ENCODE results near the gene MTHFD2L.

The MTHFD2L gene

GRCh38 chr4:74133786-74134499, 24.0 kb upstream of the MTHFD2L start:
- DNase-seq: peak; percentile 51

DNA sequence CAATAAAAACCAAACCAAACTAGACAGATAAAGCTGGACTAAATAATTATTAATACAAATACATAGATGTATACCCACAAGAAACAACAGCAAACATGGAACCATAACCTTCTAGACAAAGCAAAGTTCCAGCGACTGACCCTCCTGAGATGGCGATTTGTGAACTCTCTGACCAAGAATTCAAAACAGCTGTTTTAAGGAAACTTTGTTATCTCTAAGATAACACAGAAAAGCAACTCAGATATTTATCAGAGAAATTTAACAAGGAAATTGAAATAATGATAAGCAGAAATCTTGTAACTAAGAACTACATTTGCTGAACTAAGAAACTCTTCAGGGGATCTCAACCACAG, 23.4 kb upstream of the MTHFD2L start:
- no peak for DNase-seq

DNA sequence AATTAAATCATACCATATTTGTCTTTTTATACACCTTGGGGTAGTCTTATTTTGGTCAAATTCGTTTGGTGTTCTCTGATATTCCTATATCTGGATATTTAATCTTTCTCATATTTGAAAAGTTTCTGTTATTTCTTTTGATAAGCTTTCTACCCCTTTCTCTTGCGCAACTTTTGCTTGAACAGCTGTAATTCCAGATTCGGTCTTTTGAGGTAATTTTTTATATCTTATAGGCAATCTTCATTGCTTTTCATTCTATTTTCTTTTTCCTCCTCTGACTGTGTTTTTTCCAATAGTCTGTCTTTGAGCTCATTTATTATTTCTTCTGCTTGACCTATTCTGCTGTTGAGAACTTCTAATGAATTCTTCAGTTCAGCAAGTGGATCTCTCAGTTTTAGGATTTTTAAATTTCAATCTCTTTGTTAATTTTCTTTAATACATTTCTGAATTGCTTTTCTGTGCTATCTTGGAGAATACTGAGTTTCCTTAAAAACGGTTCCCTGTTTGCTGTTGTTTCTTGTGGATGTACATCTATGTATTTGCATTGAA, 11.3 kb upstream of the MTHFD2L start:
- DNase-seq: no peak

GRCh38 chr4:74148205-74148604, 9.7 kb upstream of the MTHFD2L start:
- DNase-seq: no peak

DNA sequence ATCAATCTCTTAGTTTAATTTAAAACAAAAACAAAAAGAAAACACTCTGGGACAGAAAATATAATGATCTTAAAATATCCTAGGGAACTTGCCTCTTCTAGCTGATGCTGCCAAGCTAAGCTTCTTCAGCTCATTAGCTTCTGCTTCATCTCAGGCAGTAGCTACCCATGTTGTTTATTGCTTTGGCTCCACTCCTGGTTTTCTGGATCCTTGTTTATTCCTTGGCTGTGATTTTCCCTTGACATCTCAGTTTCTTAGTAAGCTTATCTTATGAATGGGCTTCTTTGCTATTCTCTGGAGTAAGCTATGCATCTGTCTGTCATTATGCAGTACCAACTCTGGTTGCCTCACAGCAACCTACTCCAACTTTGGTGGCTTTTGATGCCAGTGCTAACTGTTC, 5.1 kb upstream of the MTHFD2L start:
- no peak for DNase-seq

- no peak for DNase-seq
These were observed 1.4 kb upstream of the MTHFD2L start for GRCh38 chr4:74156521-74156920.

- no peak for DNase-seq
These were observed 764 bp upstream of the MTHFD2L start for GRCh38 chr4:74157154-74157553.

DNA sequence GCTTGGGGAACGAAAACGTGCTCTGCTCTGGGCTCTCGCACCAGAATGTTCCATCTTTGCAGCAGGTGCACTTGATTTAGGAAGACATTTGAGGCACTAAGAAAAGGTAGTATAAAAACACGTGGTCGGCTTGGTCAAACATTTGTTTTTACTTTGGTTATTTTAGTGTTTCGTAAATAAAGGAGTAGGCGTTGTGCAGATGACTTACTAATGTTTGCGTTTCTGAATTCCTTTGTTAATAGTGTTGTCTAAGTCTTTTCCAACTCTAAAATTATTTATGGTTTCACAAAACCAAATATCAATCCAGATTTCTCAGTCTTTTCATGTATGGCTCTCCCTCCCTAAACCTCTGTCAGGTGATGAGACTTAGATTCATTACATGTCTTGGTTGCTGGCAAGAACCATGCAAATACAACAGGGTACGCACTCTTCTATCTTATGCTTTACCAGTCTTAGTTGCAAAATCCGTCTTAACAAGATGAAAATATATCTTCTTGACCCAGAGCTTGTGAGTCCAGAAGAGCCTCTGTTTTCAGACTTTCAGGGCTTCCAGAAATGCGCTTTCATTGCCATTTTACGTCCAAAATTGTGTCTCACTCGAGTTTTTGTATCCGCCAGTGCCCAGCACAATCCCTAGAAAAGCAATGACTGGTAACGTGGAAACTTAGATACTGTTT, 686 bp downstream of the MTHFD2L start:
- no peak for DNase-seq

GRCh38 chr4:74159143-74159709, 1.3 kb downstream of the MTHFD2L start:
- DNase-seq: no peak

- DNase-seq: no peak
These were observed 3.9 kb downstream of the MTHFD2L start for GRCh38 chr4:74161666-74162450.

GRCh38 chr4:74166135-74166534, 8.2 kb downstream of the MTHFD2L start:
- DNase-seq: no peak

GRCh38 chr4:74166818-74167217, 8.9 kb downstream of the MTHFD2L start:
- no peak for DNase-seq

DNA sequence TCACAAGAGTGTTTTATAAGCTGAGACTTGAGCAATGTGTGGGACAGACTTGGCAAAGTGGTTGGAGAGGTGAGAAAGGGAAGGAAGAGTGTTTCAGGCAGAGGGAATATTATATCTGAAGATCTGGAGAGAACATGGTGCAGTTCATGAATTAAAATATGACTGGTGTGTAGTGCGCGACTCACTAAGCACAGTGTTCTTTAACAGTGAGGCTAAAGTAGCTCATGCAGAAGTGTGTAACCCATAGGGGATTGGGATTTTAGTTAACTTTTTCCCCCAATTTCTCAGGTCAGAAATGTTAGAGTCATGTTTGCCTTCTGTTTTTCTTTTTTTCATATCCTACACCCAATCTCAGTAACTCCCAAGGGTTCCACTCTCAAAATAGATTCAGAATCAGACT, 9.7 kb downstream of the MTHFD2L start:
- no peak for DNase-seq

GRCh38 chr4:74168841-74169240, 10.9 kb downstream of the MTHFD2L start:
- DNase-seq: no peak

DNA sequence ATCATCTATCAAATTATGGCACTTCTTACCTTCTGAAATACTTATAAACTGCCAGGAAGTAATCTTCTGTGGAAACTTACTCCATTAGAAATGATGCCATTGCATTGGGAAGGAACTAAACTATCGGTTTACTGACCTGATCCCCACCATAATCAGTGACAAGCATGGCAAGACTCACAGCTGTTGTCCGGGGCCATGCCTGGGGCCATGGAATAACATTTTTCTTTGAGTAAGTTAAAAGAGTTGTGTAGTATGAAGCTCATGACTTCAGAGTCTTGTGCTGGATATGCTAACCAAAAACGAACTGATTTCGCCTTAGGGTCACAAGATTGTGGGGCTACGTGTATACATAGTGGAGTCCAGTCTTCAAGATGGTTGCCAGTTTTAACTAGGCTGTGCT, 15.4 kb downstream of the MTHFD2L start:
- DNase-seq: no peak

GRCh38 chr4:74174421-74174820, 16.5 kb downstream of the MTHFD2L start:
- DNase-seq: no peak

GRCh38 chr4:74174941-74175340, 17.0 kb downstream of the MTHFD2L start:
- DNase-seq: no peak

DNA sequence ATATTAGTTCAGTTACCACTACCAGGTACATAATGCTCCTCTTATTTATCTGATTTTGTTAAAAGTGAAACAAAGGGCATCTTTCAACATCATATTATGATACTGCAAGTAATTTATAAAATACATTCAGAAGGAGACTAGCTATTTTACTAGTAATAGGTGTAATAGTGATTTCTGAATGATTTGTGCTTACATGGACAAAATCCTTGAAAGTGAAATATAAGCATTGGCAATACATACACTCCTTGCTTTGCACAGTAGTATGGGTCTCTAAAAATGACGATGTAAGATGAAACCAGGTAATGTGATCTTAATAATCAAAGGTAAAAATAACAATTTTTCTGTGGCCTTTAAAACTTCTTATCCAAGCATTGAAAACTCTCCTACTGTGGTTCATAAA, 17.5 kb downstream of the MTHFD2L start:
- DNase-seq: no peak

- DNase-seq: no peak
These were observed 20.9 kb downstream of the MTHFD2L start for GRCh38 chr4:74178798-74179197.

DNA sequence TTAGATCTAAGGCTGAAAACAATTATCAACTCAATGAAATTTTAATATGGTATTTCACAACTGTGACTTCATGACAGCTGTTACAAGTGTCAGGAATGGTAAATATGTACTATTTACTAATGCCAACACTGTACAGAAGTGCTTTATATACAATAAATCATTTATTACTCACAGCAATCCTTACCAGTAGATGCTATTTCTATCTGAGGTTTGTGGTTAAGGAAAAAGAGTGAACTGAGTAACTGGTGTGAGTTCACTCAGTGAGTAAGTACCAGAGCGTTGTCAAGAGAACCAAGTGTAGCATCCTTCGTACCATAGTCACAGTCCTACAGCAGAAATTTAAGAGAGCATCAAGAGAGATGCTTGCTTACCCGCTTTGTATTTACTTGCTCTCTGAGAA, 23.3 kb downstream of the MTHFD2L start:
- no peak for DNase-seq

DNA sequence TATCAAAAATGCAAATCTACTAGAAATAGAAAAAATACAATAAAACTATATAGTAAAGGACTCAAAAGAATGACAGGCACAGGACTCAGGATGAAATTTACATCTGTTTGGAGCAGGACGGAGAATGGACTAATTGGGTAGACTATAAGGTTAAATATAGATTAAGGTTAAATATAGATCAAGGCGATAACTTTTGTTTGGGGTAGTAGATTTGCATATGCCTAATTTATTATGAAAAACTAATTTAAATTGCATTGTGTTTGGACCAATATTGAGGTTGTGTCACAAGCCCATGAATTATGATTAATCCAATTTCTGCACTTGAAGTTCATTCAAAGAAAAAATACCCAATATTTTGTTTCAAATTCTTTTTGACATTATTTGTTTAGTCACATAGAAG, 31.0 kb downstream of the MTHFD2L start:
- DNase-seq: no peak

DNA sequence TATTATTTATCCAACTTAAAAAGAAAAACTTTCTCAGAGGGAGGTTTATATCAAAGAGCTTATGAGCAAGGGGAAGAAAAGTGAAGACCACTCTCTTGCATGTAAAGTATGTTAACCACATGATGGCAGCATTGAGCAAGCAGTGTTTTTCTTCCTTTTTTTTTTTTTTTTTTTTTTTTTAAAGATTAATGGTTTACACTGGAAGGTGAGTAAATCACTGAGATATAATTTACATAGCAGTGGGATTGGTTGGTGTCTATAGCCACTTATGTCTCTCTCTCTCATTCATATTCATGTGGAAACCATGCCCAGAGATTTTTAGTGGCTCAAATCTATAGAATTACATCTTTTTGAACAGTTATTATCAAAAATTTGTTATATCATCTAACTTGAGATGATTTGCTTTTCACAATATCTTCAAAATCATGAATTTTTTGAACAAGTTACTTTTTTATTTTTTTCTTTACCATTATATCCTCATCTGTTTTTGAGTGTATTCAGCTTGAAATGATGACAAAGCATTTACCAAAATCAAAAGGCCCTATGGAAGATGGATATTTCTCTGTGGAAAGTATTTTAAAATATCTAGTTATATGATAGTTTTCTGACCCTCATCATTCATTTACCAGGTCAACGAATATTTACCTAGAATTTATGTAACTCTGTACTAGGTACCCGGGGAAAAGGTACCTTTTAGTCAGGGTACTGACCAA, 31.6 kb downstream of the MTHFD2L start:
- peak; percentile 39 for DNase-seq

DNA sequence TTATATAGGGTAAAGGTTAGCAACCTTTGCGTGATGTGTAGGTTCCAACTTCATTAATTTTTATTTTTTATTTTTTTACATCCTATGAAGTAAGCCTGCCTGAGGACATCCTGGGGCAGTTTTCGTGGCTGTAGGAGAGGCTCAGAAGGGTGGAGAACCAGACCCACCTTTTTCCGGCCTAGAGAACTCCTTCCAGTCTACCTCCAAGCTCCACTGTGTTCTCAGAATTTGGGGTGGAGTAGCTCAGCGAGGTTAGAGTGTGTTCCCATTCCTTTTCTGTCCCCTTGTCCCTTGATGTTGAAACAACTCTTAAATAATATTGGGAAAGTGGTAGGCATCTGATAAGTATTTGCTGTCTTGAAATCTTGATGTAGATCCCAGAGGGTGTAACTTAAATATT, 32.4 kb downstream of the MTHFD2L start:
- no peak for DNase-seq

Measured in CD4-positive, alpha-beta T cell treated with Interleukin-10 for 1 hour (primary cell).